GM12891 (cell line): ENCODE results near the gene CRB2.

ENCODE experiments used
- PAX5 ChIP-seq: IDR thresholded peaks from 2 replicates; pipeline ENCODE4 v1.6.1; 2011; ENCODE audit warnings: low read length, moderate library complexity, mild to moderate bottlenecking; ENCODE audit not compliant: insufficient read depth, severe bottlenecking
- POLR2A ChIP-seq: IDR thresholded peaks from 2 replicates; pipeline ENCODE4 v1.6.1; 2011; ENCODE audit warnings: low read depth, low read length, control low read depth
- POLR2AphosphoS5 ChIP-seq: IDR thresholded peaks from 2 replicates; pipeline ENCODE4 v1.6.1; 2011; ENCODE audit warnings: low read depth, low read length, control low read depth
- POU2F2 ChIP-seq: IDR thresholded peaks from 2 replicates; pipeline ENCODE4 v1.6.1; 2011; ENCODE audit warnings: low read depth, mild to moderate bottlenecking, control low read depth, low read length, moderate library complexity
- SPI1 ChIP-seq: IDR thresholded peaks from 2 replicates; pipeline ENCODE4 v1.6.1; 2011; ENCODE audit warnings: low read depth, low read length, control low read depth
- TAF1 ChIP-seq: IDR thresholded peaks from 2 replicates; pipeline ENCODE4 v1.6.1; 2011; ENCODE audit warnings: low read depth, low read length, control low read depth

- TF ChIP-seq POLR2A = no peak
- TF ChIP-seq SPI1 = no peak
- TF ChIP-seq POLR2AphosphoS5 = no peak
- TF ChIP-seq TAF1 = no peak
- TF ChIP-seq PAX5 = no peak
- no peak for TF ChIP-seq POU2F2
Measured at GRCh38 chr9:123320814-123321213, 35.2 kb upstream of the CRB2 start.
